ENCODE measurements around the gene TNFRSF18. TPM values are rescaled to one million over a fixed set of nuclear protein-coding genes. Genes with fewer than 3 reads are reported as not detected.

TNFRSF18 gene
- total and polyA plus RNA-seq, 4 donors, result 0.17 to 0.24 (median 0.19) TPM; not detected in 1

GRCh38 chr1:1155258-1155657 is 51.1 kb downstream of the TNFRSF18 start (continued):
- TF ChIP-seq REST (IDR thresholded peaks at IDR 0.05) (no peak), FOXA2 (IDR thresholded peaks at IDR 0.05) (no peak), NR2F2 (IDR thresholded peaks at IDR 0.05) (no peak), JUND (IDR thresholded peaks at IDR 0.05) (no peak)

DNA sequence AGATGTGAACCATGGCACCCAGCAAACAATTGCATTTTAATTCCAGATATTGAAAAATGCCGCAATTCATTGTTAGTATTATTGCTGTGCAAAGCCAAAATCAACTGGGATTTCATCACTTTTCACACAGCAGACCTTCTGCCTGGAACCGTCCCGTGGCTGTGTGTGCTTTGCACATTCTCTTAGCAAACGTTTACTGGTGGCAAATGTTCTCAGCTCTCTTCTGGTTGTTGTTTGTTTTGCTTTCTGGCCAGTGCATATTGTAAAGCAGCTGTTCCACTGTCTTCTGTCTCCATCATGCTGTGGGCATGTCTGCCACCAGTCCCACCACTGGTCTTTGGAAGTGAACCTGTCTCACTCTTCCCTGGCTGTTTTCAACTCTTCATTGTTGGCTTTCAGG is 52.5 kb downstream of the TNFRSF18 start:
- no peak overlapping the region for H3K9ac ChIP-seq (ENCODE audit: low read depth in 1 of 2, low read length in 2 of 2)
- no peaks in the 10 kb centered on the region for H3K36me3 ChIP-seq (ENCODE audit: control insufficient read depth in 4 of 4, insufficient read depth in 3 of 4, low read depth in 1 of 4, low read length in 3 of 4)
- DNase-seq (ENCODE audit: low spot score), result no peak
- H3K9me3 ChIP-seq (ENCODE audit: control insufficient read depth in 4 of 4, low read length in 3 of 4), result no peaks in the 10 kb centered on the region
- no peak overlapping the region for H3K4me3 ChIP-seq (ENCODE audit: low read depth in 1 of 3, low read length in 3 of 3)
- H3K27me3 ChIP-seq (ENCODE audit: control insufficient read depth in 4 of 4, insufficient read depth in 4 of 4, low read length in 3 of 4), result no peaks in the 10 kb centered on the region
- no peak overlapping the region for H3K27ac ChIP-seq (ENCODE audit: low read depth in 1 of 2, low read length in 2 of 2)
- 28% methylated on average over 4 of the region's 4 CpGs for WGBS
- TF ChIP-seq HNF4G (IDR thresholded peaks at IDR 0.05), result no peak
- TF ChIP-seq ZBTB33 (IDR thresholded peaks at IDR 0.05), result no peak
- TF ChIP-seq FOXA2 (IDR thresholded peaks at IDR 0.05), result peak; percentile 71
- TF ChIP-seq HNF4A (conservative IDR thresholded peaks at IDR 0.05), result peak; percentile 31 to 63
- TF ChIP-seq TAF1 (conservative IDR thresholded peaks at IDR 0.05), result no peak
- peak in 1 of 2 donors; percentile 49 for TF ChIP-seq GABPA (IDR thresholded peaks at IDR 0.05 in 1 of 2, conservative IDR thresholded peaks at IDR 0.05 in 1 of 2)
- peak; percentile 66 for TF ChIP-seq FOXA1 (IDR thresholded peaks at IDR 0.05)
- peak in 1 of 2 donors; percentile 56 for TF ChIP-seq RAD21 (IDR thresholded peaks at IDR 0.05)
- peak in 1 of 2 donors; percentile 12 for TF ChIP-seq JUND (IDR thresholded peaks at IDR 0.05)
- peak; percentile 36 to 72 for TF ChIP-seq RXRA (IDR thresholded peaks at IDR 0.05)
- TF ChIP-seq SP1 (IDR thresholded peaks at IDR 0.05), result peak; percentile 67
- TF ChIP-seq YY1 (IDR thresholded peaks at IDR 0.05), result peak; percentile 66
- peaks cover 4 to 13% (median 7%) of the 10 kb centered on the region in 4 donors for H3K4me1 ChIP-seq (ENCODE audit: control insufficient read depth in 4 of 4, insufficient read depth in 4 of 4, low read length in 3 of 4)

Small RNA genes lying within 50 kb of the gene (small RNA-seq; reads per million reads assigned to genes)
- 13.9 reads per million, percentile 95 among the genes with 10 or more reads in this experiment for gene MIR200A
- gene MIR200B, result 44.9 reads per million, percentile 97 among the genes with 10 or more reads in this experiment
- 11.4 reads per million, percentile 95 among the genes with 10 or more reads in this experiment for gene MIR429

Other genes starting within 250 kb of the TNFRSF18 start
- gene NOC2L, start 247.3 kb downstream of the TNFRSF18 start, total RNA-seq, result 10 to 100 TPM; 28.7 to 34.5 TPM
- 10 to 100 TPM; 17.1 to 31.3 TPM for gene NOC2L, start 247.3 kb downstream of the TNFRSF18 start, polyA plus RNA-seq
- 1 to 10 TPM in 1 of 2 donors, under 1 TPM in 1; 0.98 to 5.4 TPM for gene KLHL17, start 246.0 kb downstream of the TNFRSF18 start, total RNA-seq
- gene KLHL17, start 246.0 kb downstream of the TNFRSF18 start, polyA plus RNA-seq, result 1 to 10 TPM; 1.2 to 3.0 TPM
- gene PLEKHN1, start 240.1 kb downstream of the TNFRSF18 start, total RNA-seq, result under 1 TPM in 1 of 2 donors, not detected in 1; 0.17 TPM
- gene PLEKHN1, start 240.1 kb downstream of the TNFRSF18 start, polyA plus RNA-seq, result under 1 TPM in 1 of 2 donors, not detected in 1; 0.18 TPM
- gene PERM1, start 224.5 kb downstream of the TNFRSF18 start, total RNA-seq, result under 1 TPM in 1 of 2 donors, not detected in 1; under 0.01 TPM
- under 1 TPM in 1 of 2 donors, not detected in 1; 0.06 TPM for gene PERM1, start 224.5 kb downstream of the TNFRSF18 start, polyA plus RNA-seq
- 1 to 10 TPM in 1 of 2 donors, under 1 TPM in 1; 0.93 to 1.7 TPM for gene HES4, start 206.5 kb downstream of the TNFRSF18 start, total RNA-seq
- 1 to 10 TPM; 1.7 to 1.9 TPM for gene HES4, start 206.5 kb downstream of the TNFRSF18 start, polyA plus RNA-seq
- gene ISG15, start 193.1 kb downstream of the TNFRSF18 start, total RNA-seq, result 10 to 100 TPM in 1 of 2 donors, 1 to 10 TPM in 1; 9.3 to 30.1 TPM
- 10 to 100 TPM; 82.8 to 89.4 TPM for gene ISG15, start 193.1 kb downstream of the TNFRSF18 start, polyA plus RNA-seq
- 10 to 100 TPM; 15.7 to 22.4 TPM for gene AGRN, start 186.5 kb downstream of the TNFRSF18 start, total RNA-seq
- gene AGRN, start 186.5 kb downstream of the TNFRSF18 start, polyA plus RNA-seq, result 10 to 100 TPM in 1 of 2 donors, 1 to 10 TPM in 1; 1.8 to 18.1 TPM
- gene RNF223, start 132.3 kb downstream of the TNFRSF18 start, total RNA-seq, result under 1 TPM in 1 of 2 donors, not detected in 1; 0.14 TPM
- gene RNF223, start 132.3 kb downstream of the TNFRSF18 start, polyA plus RNA-seq, result not detected
- 1 to 10 TPM; 3.9 to 7.0 TPM for gene C1orf159, start 90.5 kb downstream of the TNFRSF18 start, total RNA-seq
- gene C1orf159, start 90.5 kb downstream of the TNFRSF18 start, polyA plus RNA-seq, result 1 to 10 TPM; 4.5 to 4.8 TPM
- gene TTLL10, start 32.7 kb downstream of the TNFRSF18 start, total RNA-seq, result not detected
- gene TTLL10, start 32.7 kb downstream of the TNFRSF18 start, polyA plus RNA-seq, result not detected
- under 1 TPM in 1 of 2 donors, not detected in 1; 0.08 TPM for gene TNFRSF4, start 7.6 kb upstream of the TNFRSF18 start, total RNA-seq
- gene TNFRSF4, start 7.6 kb upstream of the TNFRSF18 start, polyA plus RNA-seq, result under 1 TPM; 0.15 to 0.35 TPM
- 10 to 100 TPM; 48.7 to 92.5 TPM for gene SDF4, start 25.4 kb upstream of the TNFRSF18 start, total RNA-seq
- 100 to 1,000 TPM in 1 of 2 donors, 10 to 100 TPM in 1; 59.3 to 180 TPM for gene SDF4, start 25.4 kb upstream of the TNFRSF18 start, polyA plus RNA-seq
- 1 to 10 TPM; 8.9 to 9.0 TPM for gene B3GALT6, start 25.6 kb upstream of the TNFRSF18 start, total RNA-seq
- gene B3GALT6, start 25.6 kb upstream of the TNFRSF18 start, polyA plus RNA-seq, result 1 to 10 TPM; 1.2 to 7.7 TPM
- not detected for gene C1QTNF12, start 40.1 kb upstream of the TNFRSF18 start, total RNA-seq
- gene C1QTNF12, start 40.1 kb upstream of the TNFRSF18 start, polyA plus RNA-seq, result under 1 TPM; 0.39 to 0.40 TPM
- gene UBE2J2, start 67.3 kb upstream of the TNFRSF18 start, total RNA-seq, result 10 to 100 TPM; 25.2 to 30.4 TPM
- gene UBE2J2, start 67.3 kb upstream of the TNFRSF18 start, polyA plus RNA-seq, result 10 to 100 TPM; 21.0 to 26.3 TPM
- gene SCNN1D, start 73.8 kb upstream of the TNFRSF18 start, total RNA-seq, result 1 to 10 TPM in 1 of 2 donors, under 1 TPM in 1; 0.79 to 1.5 TPM
- 1 to 10 TPM in 1 of 2 donors, under 1 TPM in 1; 0.51 to 1.1 TPM for gene SCNN1D, start 73.8 kb upstream of the TNFRSF18 start, polyA plus RNA-seq
- gene ACAP3, start 101.3 kb upstream of the TNFRSF18 start, total RNA-seq, result 10 to 100 TPM; 17.9 to 24.8 TPM
- gene ACAP3, start 101.3 kb upstream of the TNFRSF18 start, polyA plus RNA-seq, result 10 to 100 TPM in 1 of 2 donors, 1 to 10 TPM in 1; 2.7 to 12.0 TPM
- gene PUSL1, start 102.0 kb upstream of the TNFRSF18 start, total RNA-seq, result 10 to 100 TPM in 1 of 2 donors, 1 to 10 TPM in 1; 9.3 to 11.2 TPM
- gene PUSL1, start 102.0 kb upstream of the TNFRSF18 start, polyA plus RNA-seq, result 10 to 100 TPM in 1 of 2 donors, 1 to 10 TPM in 1; 9.5 to 14.9 TPM
- 10 to 100 TPM; 30.7 to 40.5 TPM for gene INTS11, start 118.1 kb upstream of the TNFRSF18 start, total RNA-seq
- gene INTS11, start 118.1 kb upstream of the TNFRSF18 start, polyA plus RNA-seq, result 10 to 100 TPM; 26.3 to 38.3 TPM
- 10 to 100 TPM in 1 of 2 donors, 1 to 10 TPM in 1; 7.9 to 14.6 TPM for gene CPTP, start 118.2 kb upstream of the TNFRSF18 start, total RNA-seq
- 10 to 100 TPM; 30.4 to 45.1 TPM for gene CPTP, start 118.2 kb upstream of the TNFRSF18 start, polyA plus RNA-seq
- under 1 TPM; 0.19 to 0.33 TPM for gene TAS1R3, start 124.7 kb upstream of the TNFRSF18 start, total RNA-seq
- gene TAS1R3, start 124.7 kb upstream of the TNFRSF18 start, polyA plus RNA-seq, result under 1 TPM in 1 of 2 donors, not detected in 1; 0.36 TPM
- gene DVL1, start 142.8 kb upstream of the TNFRSF18 start, total RNA-seq, result 10 to 100 TPM; 20.4 to 41.2 TPM
- 10 to 100 TPM in 1 of 2 donors, 1 to 10 TPM in 1; 5.7 to 29.2 TPM for gene DVL1, start 142.8 kb upstream of the TNFRSF18 start, polyA plus RNA-seq
- gene MXRA8, start 152.0 kb upstream of the TNFRSF18 start, total RNA-seq, result 1 to 10 TPM; 3.2 to 5.3 TPM
- gene MXRA8, start 152.0 kb upstream of the TNFRSF18 start, polyA plus RNA-seq, result 1 to 10 TPM; 1.8 to 5.9 TPM
- gene AURKAIP1, start 168.6 kb upstream of the TNFRSF18 start, total RNA-seq, result 10 to 100 TPM; 38.4 to 52.6 TPM
- gene AURKAIP1, start 168.6 kb upstream of the TNFRSF18 start, polyA plus RNA-seq, result 100 to 1,000 TPM; 143 to 175 TPM
- 100 to 1,000 TPM in 1 of 2 donors, 10 to 100 TPM in 1; 47.3 to 170 TPM for gene CCNL2, start 192.7 kb upstream of the TNFRSF18 start, total RNA-seq
- gene CCNL2, start 192.7 kb upstream of the TNFRSF18 start, polyA plus RNA-seq, result 100 to 1,000 TPM in 1 of 2 donors, 10 to 100 TPM in 1; 46.4 to 160 TPM
- 10 to 100 TPM; 47.8 to 47.9 TPM for gene MRPL20, start 200.7 kb upstream of the TNFRSF18 start, total RNA-seq
- gene MRPL20, start 200.7 kb upstream of the TNFRSF18 start, polyA plus RNA-seq, result 100 to 1,000 TPM; 100 to 170 TPM
- gene ANKRD65, start 214.7 kb upstream of the TNFRSF18 start, total RNA-seq, result under 1 TPM; 0.14 to 0.17 TPM
- gene ANKRD65, start 214.7 kb upstream of the TNFRSF18 start, polyA plus RNA-seq, result under 1 TPM; 0.30 to 0.31 TPM
- 10 to 100 TPM; 22.8 to 41.6 TPM for gene VWA1, start 229.1 kb upstream of the TNFRSF18 start, total RNA-seq
- gene VWA1, start 229.1 kb upstream of the TNFRSF18 start, polyA plus RNA-seq, result 10 to 100 TPM; 18.3 to 81.3 TPM
- 1 to 10 TPM in 1 of 2 donors, under 1 TPM in 1; 0.19 to 1.3 TPM for gene ATAD3C, start 243.1 kb upstream of the TNFRSF18 start, total RNA-seq
- gene ATAD3C, start 243.1 kb upstream of the TNFRSF18 start, polyA plus RNA-seq, result 1 to 10 TPM in 1 of 2 donors, under 1 TPM in 1; 0.51 to 4.8 TPM